Thyroid gland (tissue), 4 donors: ENCODE measurements around the gene GPR119.
"Not testable (repeated sequence)": the region's sequence is repeated elsewhere in the genome, so short reads cannot be mapped to it uniquely, and the experiment has no call there.

ENCODE experiments used
- POLR2A ChIP-seq, 2 donors: fragments of 450-650 bp; IDR thresholded peaks; one replicate each; pipeline ENCODE4 v1.6.1; 2017; ENCODE audit warnings: antibody characterized with exemption in 2 of 2, mild to moderate bottlenecking in 2 of 2, moderate library complexity in 1 of 2
- TF ChIP-seq, protein P1 (sequence below), 6 experiments: fragments of 200-600 bp in 3 of 6; fragments of 450-650 bp in 3 of 6; sonication (generic) in 3 of 6; IDR thresholded peaks; one replicate each; pipeline ENCODE4 v1.5.1; 2016 to 2019; ENCODE audit warnings: antibody characterized with exemption in 6 of 6, mild to moderate bottlenecking in 2 of 6, inconsistent platforms in 1 of 6, moderate library complexity in 1 of 6

DNA sequence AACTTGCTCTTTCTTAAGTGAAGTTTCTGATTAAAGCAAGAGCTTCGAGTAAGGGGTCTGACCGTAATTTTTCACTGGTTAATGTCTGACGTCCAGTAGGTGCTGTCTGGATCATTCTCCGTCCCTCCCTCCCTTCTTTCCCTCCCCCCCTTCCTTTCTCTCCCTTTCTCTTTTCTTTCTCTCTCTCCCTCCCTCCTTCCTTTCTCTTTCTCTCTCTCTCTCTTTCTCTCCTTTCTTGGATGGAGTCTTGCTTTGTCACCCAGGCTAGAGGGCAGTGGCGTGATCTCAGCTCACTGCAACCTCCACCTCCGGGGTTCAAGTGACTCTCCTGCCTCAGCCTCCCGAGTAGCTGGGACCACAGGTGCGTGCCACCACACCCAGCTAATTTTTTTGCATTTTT is 46.6 kb downstream of the GPR119 start:
- TF ChIP-seq POLR2A (IDR thresholded peaks at IDR 0.05): not testable (repeated sequence)
- TF ChIP-seq, protein P1, sequence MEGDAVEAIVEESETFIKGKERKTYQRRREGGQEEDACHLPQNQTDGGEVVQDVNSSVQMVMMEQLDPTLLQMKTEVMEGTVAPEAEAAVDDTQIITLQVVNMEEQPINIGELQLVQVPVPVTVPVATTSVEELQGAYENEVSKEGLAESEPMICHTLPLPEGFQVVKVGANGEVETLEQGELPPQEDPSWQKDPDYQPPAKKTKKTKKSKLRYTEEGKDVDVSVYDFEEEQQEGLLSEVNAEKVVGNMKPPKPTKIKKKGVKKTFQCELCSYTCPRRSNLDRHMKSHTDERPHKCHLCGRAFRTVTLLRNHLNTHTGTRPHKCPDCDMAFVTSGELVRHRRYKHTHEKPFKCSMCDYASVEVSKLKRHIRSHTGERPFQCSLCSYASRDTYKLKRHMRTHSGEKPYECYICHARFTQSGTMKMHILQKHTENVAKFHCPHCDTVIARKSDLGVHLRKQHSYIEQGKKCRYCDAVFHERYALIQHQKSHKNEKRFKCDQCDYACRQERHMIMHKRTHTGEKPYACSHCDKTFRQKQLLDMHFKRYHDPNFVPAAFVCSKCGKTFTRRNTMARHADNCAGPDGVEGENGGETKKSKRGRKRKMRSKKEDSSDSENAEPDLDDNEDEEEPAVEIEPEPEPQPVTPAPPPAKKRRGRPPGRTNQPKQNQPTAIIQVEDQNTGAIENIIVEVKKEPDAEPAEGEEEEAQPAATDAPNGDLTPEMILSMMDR (IDR thresholded peaks at IDR 0.05): not testable (repeated sequence)
